ENCODE measurements around the gene FGR. TPM values are rescaled to one million over a fixed set of nuclear protein-coding genes. Genes with fewer than 3 reads are reported as not detected.

The FGR gene
- polyA plus RNA-seq, 3 donors: 371 to 1,340 (median 571) TPM

DNA sequence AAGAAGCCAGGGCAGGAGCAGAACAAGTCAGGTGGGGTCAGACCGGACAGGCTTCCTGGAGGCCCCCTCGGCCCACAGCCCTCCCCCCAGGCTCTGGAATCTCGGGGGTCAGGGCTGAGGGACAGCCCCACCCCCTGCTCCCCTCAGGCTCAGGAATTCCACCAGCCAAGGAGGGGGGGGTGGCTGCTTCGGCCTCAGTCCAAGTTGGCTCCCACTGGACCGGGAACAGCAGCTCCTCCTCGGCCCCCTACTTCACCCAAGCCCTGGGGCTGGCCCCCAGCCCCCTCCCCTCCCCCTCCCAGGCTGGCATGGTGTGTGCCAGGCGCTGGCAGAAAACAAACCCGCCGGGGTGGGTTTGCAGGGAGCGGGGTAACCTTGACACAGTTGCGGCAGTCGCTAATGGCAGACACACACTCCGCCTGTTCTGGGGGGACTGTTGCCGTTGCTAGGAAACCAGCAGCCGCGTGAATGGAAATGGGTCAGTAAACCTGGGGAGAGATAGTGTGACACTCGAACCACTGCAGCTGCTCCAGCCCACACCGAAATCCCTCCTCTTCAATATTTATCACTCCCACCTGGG is 63.5 kb downstream of the FGR start:
- TF ChIP-seq, protein P1, sequence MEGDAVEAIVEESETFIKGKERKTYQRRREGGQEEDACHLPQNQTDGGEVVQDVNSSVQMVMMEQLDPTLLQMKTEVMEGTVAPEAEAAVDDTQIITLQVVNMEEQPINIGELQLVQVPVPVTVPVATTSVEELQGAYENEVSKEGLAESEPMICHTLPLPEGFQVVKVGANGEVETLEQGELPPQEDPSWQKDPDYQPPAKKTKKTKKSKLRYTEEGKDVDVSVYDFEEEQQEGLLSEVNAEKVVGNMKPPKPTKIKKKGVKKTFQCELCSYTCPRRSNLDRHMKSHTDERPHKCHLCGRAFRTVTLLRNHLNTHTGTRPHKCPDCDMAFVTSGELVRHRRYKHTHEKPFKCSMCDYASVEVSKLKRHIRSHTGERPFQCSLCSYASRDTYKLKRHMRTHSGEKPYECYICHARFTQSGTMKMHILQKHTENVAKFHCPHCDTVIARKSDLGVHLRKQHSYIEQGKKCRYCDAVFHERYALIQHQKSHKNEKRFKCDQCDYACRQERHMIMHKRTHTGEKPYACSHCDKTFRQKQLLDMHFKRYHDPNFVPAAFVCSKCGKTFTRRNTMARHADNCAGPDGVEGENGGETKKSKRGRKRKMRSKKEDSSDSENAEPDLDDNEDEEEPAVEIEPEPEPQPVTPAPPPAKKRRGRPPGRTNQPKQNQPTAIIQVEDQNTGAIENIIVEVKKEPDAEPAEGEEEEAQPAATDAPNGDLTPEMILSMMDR (IDR thresholded peaks at IDR 0.05): no peak
- 93% methylated on average over 7 of the region's 18 CpGs for WGBS (ENCODE audit: insufficient coverage)
- Histone ChIP-seq H3K4me3 (replicated peaks in 1 of 3; ENCODE audit: low read depth in 2 of 3, low read length in 3 of 3) (no peak overlapping the region), H3K4me1 (ENCODE audit: control insufficient read depth in 1 of 2, insufficient read depth in 2 of 2, low read length in 2 of 2) (peaks cover 17 to 33% of the 10 kb centered on the region in 2 donors), H3K27ac (ENCODE audit: low read depth in 1 of 2, low read length in 2 of 2) (no peak overlapping the region), H2AFZ (ENCODE audit: insufficient read depth, low read depth, low read length, poor library complexity, severe bottlenecking) (no peak overlapping the region), H3K27me3 (ENCODE audit: control insufficient read depth in 2 of 2, insufficient read depth in 2 of 2, low read length in 2 of 2) (peaks cover 4 to 21% of the 10 kb centered on the region in 2 donors), H3K4me2 (replicated peaks; ENCODE audit: extremely low read depth, low read length, poor library complexity, severe bottlenecking) (no peak overlapping the region), H3K9me3 (replicated peaks in 1 of 2; ENCODE audit: control insufficient read depth in 1 of 2, insufficient read depth in 1 of 2, low read length in 2 of 2) (no peaks in the 10 kb centered on the region), H4K20me1 (ENCODE audit: insufficient read depth, low read length) (peaks cover 86% of the 10 kb centered on the region), H3K9ac (ENCODE audit: insufficient read depth, low read length, poor library complexity, severe bottlenecking) (no peak overlapping the region), H3K79me2 (ENCODE audit: insufficient read depth, low read length) (no peaks in the 10 kb centered on the region), H3K36me3 (replicated peaks in 1 of 2; ENCODE audit: control insufficient read depth in 1 of 2, insufficient read depth in 2 of 2, low read length in 2 of 2) (no peaks in the 10 kb centered on the region)
- Mint-ChIP-seq H3K27me3 (ENCODE audit: low read depth in 3 of 3) (peaks cover 15 to 42% (median 24%) of the 10 kb centered on the region in 3 donors), H3K4me1 (peaks cover 38% of the 10 kb centered on the region), H3K9me3 (no peaks in the 10 kb centered on the region), H3K4me3 (no peak overlapping the region), H3K36me3 (peaks cover 0 to 4% of the 10 kb centered on the region in 2 donors), H3K27ac (no peak overlapping the region)
- no peak for DNase-seq
- intact Hi-C loops (cut with micrococcal nuclease): no loop called here

GRCh38 chr1:27570784-27571183 is 64.2 kb downstream of the FGR start:
- Mint-ChIP-seq H3K36me3 (peaks cover 0 to 9% of the 10 kb centered on the region in 2 donors), H3K4me1 (peaks cover 38% of the 10 kb centered on the region), H3K27ac (no peak overlapping the region), H3K4me3 (no peak overlapping the region), H3K27me3 (ENCODE audit: low read depth in 3 of 3) (peaks cover 14 to 34% (median 18%) of the 10 kb centered on the region in 3 donors), H3K9me3 (peaks cover 0 to 1% (median 0%) of the 10 kb centered on the region in 7 donors)
- H3K4me2 ChIP-seq (replicated peaks; ENCODE audit: extremely low read depth, low read length, poor library complexity, severe bottlenecking): no peak overlapping the region
- DNase-seq: no peak
- peaks cover 79% of the 10 kb centered on the region for H4K20me1 ChIP-seq (ENCODE audit: insufficient read depth, low read length)
- H3K36me3 ChIP-seq (replicated peaks in 1 of 2; ENCODE audit: control insufficient read depth in 1 of 2, insufficient read depth in 2 of 2, low read length in 2 of 2): no peaks in the 10 kb centered on the region
- WGBS (ENCODE audit: insufficient coverage): no CpG with 5 or more reads among the region's 3 CpGs
- H3K27ac ChIP-seq (ENCODE audit: low read depth in 1 of 2, low read length in 2 of 2): no peak overlapping the region
- intact Hi-C loops (cut with micrococcal nuclease): no loop called here
- peaks cover 12 to 25% of the 10 kb centered on the region in 2 donors for H3K4me1 ChIP-seq (ENCODE audit: control insufficient read depth in 1 of 2, insufficient read depth in 2 of 2, low read length in 2 of 2)
- peaks cover 0 to 14% of the 10 kb centered on the region in 2 donors for H3K27me3 ChIP-seq (ENCODE audit: control insufficient read depth in 2 of 2, insufficient read depth in 2 of 2, low read length in 2 of 2)
- H2AFZ ChIP-seq (ENCODE audit: insufficient read depth, low read depth, low read length, poor library complexity, severe bottlenecking): no peak overlapping the region
- no peaks in the 10 kb centered on the region for H3K9me3 ChIP-seq (replicated peaks in 1 of 2; ENCODE audit: control insufficient read depth in 1 of 2, insufficient read depth in 1 of 2, low read length in 2 of 2)
- TF ChIP-seq, protein P1 (IDR thresholded peaks at IDR 0.05): no peak
- no peak overlapping the region for H3K9ac ChIP-seq (ENCODE audit: insufficient read depth, low read length, poor library complexity, severe bottlenecking)
- no peak overlapping the region for H3K4me3 ChIP-seq (replicated peaks in 1 of 3; ENCODE audit: low read depth in 2 of 3, low read length in 3 of 3)
- H3K79me2 ChIP-seq (ENCODE audit: insufficient read depth, low read length): no peaks in the 10 kb centered on the region

Measured in CD14-positive monocyte (primary cell).